Bronchial epithelial cell (primary cell): ENCODE data around the gene KLC4. TPM values are rescaled to one million over a fixed set of nuclear protein-coding genes. Genes with fewer than 3 reads are reported as not detected.

ENCODE experiments used
- DNase-seq: peaks from one replicate; pipeline ENCODE4 v3.0.0-alpha.2; 2010; ENCODE audit warnings: low read depth
- FAIRE-seq: peaks from 2 replicates; lab custom pipeline; 2011; peaks lifted over from hg19 to GRCh38; lab: Jason Lieb, UNC
- H3K27me3 ChIP-seq: 2 replicates; pipeline ENCODE4 v1.5.1; 2011; ENCODE audit warnings: low read length; ENCODE audit not compliant: control insufficient read depth, insufficient read depth
- H3K36me3 ChIP-seq: 2 replicates; pipeline ENCODE4 v1.5.1; 2011; ENCODE audit warnings: low read length; ENCODE audit not compliant: control insufficient read depth, insufficient read depth
- H3K4me3 ChIP-seq: 2 replicates; pipeline ENCODE4 v1.5.1; 2011; ENCODE audit warnings: mild to moderate bottlenecking, low read depth, low read length, control low read depth
- total RNA-seq: library from RNA; depleted of rRNA; stranded (reverse); fragments of >200 nt; gene quantifications from 2 replicates; pipeline ENCODE4 v1.2.1, GENCODE V29; 2014
- TF ChIP-seq, protein P1 (sequence below): IDR thresholded peaks from 2 replicates; pipeline ENCODE4 v1.5.1; 2011; ENCODE audit warnings: mild to moderate bottlenecking, moderate library complexity, low read length, control low read depth, inconsistent platforms; ENCODE audit not compliant: insufficient read depth, severe bottlenecking

The KLC4 gene
- total RNA-seq, 1 donor from 2014 or later = 14.5 TPM

GRCh38 chr6:43101497-43101896 lies 42.1 kb downstream of the KLC4 start:
- DNase-seq = no peak
- Histone ChIP-seq H3K27me3 (no peaks in the 10 kb centered on the region), H3K4me3 (no peak overlapping the region), H3K36me3 (no peaks in the 10 kb centered on the region)
- FAIRE-seq = no peak
- TF ChIP-seq, protein P1, sequence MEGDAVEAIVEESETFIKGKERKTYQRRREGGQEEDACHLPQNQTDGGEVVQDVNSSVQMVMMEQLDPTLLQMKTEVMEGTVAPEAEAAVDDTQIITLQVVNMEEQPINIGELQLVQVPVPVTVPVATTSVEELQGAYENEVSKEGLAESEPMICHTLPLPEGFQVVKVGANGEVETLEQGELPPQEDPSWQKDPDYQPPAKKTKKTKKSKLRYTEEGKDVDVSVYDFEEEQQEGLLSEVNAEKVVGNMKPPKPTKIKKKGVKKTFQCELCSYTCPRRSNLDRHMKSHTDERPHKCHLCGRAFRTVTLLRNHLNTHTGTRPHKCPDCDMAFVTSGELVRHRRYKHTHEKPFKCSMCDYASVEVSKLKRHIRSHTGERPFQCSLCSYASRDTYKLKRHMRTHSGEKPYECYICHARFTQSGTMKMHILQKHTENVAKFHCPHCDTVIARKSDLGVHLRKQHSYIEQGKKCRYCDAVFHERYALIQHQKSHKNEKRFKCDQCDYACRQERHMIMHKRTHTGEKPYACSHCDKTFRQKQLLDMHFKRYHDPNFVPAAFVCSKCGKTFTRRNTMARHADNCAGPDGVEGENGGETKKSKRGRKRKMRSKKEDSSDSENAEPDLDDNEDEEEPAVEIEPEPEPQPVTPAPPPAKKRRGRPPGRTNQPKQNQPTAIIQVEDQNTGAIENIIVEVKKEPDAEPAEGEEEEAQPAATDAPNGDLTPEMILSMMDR = no peak

DNA sequence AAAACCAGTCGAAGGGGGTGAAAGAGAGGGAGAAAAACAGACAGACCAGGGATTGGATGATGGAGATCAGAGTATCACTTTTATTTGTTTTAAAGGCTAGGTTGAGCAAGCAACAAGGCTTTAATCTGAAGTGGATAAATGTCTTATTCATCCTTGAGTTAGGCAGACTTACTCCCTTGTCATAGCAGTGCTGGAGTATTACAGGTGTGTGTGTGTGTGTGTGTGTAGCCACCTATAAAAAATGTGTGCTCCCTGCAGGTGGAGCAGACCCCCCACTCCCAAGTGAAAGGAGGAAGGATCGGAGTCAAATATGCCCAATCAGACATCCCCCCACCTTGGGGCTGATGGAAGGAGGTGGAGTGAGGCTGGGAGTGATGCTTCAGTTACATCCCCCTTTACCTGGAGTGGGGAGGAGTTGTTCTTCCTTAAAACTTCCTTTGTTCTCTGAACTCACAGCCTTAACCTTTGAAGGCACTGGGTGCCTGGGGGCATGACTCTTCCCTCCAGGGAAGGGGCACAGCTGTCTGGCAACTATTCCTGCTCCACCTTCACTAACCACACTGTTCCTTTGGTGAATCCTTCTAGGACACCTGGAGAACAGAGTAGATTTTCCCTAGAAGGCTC lies 43.9 kb downstream of the KLC4 start:
- Histone ChIP-seq H3K36me3 (no peaks in the 10 kb centered on the region), H3K4me3 (no peak overlapping the region), H3K27me3 (no peaks in the 10 kb centered on the region)
- no peak for FAIRE-seq
- no peak for DNase-seq
- TF ChIP-seq, protein P1 = no peak

DNA sequence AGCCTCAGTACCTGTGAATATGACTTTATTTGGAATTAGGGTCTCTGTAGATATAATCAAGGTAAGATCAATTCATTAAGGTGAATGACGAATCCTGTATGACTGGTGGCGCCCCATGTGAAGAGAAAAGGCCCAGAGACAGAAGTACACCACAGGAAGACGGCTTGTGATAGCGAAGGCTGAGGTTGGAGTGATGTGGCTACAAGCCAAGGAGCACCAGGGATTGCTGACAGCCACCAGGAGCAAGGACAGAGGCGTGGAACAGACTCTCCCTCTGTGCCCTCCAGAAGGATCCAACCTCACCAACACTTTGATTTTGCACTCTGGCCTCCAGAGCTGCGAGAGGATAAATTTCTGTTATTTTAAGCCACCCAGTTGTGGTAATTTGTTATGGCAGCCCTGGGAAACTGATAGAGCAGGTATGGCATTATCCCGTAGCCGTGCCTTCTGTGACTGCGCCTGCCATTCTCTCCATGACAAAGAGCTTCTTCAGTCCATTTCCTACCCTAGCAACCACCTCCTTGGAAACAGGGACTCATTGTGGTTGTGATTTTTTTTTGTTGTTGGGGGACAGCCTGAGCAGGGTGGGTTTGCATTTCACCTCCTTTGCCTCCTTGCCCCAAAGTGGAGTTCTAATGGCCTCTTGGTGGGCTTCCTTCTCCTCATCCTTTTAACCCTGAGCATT lies 46.2 kb downstream of the KLC4 start:
- FAIRE-seq = no peak
- Histone ChIP-seq H3K4me3 (no peak overlapping the region), H3K27me3 (no peaks in the 10 kb centered on the region), H3K36me3 (no peaks in the 10 kb centered on the region)
- no peak for DNase-seq
- TF ChIP-seq, protein P1 = no peak

- DNase-seq (no peak), FAIRE-seq (no peak)
- Histone ChIP-seq H3K4me3 (no peak overlapping the region), H3K36me3 (no peaks in the 10 kb centered on the region), H3K27me3 (no peaks in the 10 kb centered on the region)
- TF ChIP-seq, protein P1 = no peak
These were observed 48.1 kb downstream of the KLC4 start for GRCh38 chr6:43107344-43108062.

DNA sequence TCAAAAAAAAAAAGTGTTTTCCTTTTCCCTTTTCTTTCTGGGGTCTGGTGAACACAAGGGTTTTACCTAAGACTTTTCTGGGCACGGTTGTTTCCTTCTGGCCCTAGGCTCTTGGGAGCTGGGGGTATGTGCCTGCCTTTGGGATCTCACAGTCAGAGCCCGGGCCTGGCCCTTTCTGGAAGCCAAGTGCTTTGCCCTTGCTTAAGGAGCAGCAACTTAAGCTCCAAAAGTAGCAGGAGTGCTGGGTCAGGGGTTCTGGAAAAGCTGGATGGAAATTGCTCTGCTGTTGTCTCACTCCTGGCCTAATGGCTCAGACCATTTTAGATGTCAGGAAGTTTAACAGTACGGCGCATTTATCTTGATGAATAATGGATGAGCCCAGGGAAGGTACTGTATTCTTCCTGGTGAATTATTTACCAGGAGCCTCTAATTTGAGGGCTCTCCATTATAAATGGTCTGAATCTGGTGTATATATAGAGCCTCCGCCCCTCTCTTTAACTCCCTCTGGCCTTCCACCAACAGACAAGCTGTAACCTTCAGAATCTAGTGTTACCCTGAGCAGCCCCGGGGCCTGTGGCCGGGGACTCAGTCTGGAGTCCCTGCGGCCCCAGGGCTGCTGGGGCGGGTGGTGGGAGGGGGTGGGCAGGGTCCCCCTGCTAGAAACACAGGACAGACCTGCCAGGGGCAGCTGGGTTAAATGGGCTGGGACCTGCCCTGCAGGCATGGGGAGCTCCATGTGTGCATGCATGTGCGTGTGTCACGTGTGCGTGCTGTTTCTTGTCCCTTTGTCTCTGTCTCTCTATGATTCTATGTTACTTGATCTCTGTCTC lies 54.2 kb downstream of the KLC4 start:
- no peaks in the 10 kb centered on the region for H3K36me3 ChIP-seq
- TF ChIP-seq, protein P1 = no peak
- no peaks in the 10 kb centered on the region for H3K27me3 ChIP-seq
- H3K4me3 ChIP-seq = no peak overlapping the region
- FAIRE-seq = peak; percentile 43
- DNase-seq = no peak
